Measurements from ENCODE around the gene BTG4.

DNA sequence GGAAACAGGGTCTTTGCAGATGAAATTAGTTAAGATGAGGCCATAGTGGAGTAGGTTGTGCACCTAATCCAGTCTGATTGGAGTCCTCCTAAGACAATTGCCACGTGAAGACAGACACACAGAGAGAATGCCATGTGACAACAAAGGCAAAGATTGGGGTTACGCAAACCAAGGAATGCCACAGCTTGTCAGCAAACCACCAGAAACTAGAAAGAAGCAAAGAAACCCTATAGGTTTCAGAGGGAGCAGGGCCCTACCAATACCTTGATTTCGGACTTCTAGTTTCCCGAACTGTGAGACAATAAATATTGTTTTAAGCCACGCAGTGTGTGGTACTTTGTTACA is 20.2 kb upstream of the BTG4 start:
- TF ChIP-seq, protein P1, sequence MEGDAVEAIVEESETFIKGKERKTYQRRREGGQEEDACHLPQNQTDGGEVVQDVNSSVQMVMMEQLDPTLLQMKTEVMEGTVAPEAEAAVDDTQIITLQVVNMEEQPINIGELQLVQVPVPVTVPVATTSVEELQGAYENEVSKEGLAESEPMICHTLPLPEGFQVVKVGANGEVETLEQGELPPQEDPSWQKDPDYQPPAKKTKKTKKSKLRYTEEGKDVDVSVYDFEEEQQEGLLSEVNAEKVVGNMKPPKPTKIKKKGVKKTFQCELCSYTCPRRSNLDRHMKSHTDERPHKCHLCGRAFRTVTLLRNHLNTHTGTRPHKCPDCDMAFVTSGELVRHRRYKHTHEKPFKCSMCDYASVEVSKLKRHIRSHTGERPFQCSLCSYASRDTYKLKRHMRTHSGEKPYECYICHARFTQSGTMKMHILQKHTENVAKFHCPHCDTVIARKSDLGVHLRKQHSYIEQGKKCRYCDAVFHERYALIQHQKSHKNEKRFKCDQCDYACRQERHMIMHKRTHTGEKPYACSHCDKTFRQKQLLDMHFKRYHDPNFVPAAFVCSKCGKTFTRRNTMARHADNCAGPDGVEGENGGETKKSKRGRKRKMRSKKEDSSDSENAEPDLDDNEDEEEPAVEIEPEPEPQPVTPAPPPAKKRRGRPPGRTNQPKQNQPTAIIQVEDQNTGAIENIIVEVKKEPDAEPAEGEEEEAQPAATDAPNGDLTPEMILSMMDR (IDR thresholded peaks at IDR 0.05; ENCODE audit: extremely low read depth in 1 of 2, insufficient read depth in 1 of 2, low read depth in 1 of 2, low read length in 2 of 2), result no peak
- TF ChIP-seq JUN (IDR thresholded peaks at IDR 0.05; ENCODE audit: borderline replicate concordance, insufficient read depth, insufficient read length, low read depth), result no peak
- no peak for TF ChIP-seq MYC (IDR thresholded peaks at IDR 0.05; ENCODE audit: low read depth, low read length)
- no peak for TF ChIP-seq POLR2AphosphoS5 (IDR thresholded peaks at IDR 0.05; ENCODE audit: insufficient read depth, low read depth, low read length)
- no peak for TF ChIP-seq FOS (IDR thresholded peaks at IDR 0.05; ENCODE audit: borderline replicate concordance, insufficient read depth, low read length)
- no peak for TF ChIP-seq POLR2A (IDR thresholded peaks at IDR 0.05; ENCODE audit: low read depth, low read length)
- TF ChIP-seq, protein P2, sequence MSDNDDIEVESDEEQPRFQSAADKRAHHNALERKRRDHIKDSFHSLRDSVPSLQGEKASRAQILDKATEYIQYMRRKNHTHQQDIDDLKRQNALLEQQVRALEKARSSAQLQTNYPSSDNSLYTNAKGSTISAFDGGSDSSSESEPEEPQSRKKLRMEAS (IDR thresholded peaks at IDR 0.05; ENCODE audit: insufficient read depth, insufficient read length), result no peak
- TF ChIP-seq EZH2 (IDR thresholded peaks at IDR 0.05; ENCODE audit: borderline replicate concordance, low read depth, low read length, severe bottlenecking), result no peak
- TF ChIP-seq GATA2 (IDR thresholded peaks at IDR 0.05; ENCODE audit: insufficient read depth, insufficient read length, low read depth, low read length), result no peak
